Adrenal gland (tissue), 5 donors: ENCODE data around the gene ACKR2.

Experiments used
- POLR2A ChIP-seq, 2 donors: fragments of 450-650 bp; IDR thresholded peaks; one replicate each; pipeline ENCODE4 v1.6.1; 2017; ENCODE audit warnings: antibody characterized with exemption in 2 of 2, mild to moderate bottlenecking in 2 of 2, moderate library complexity in 1 of 2
- TF ChIP-seq, protein P1 (sequence below), 6 experiments: fragments of 450-650 bp in 4 of 6; fragments of 200-600 bp in 2 of 6; sonication (generic) in 1 of 6; IDR thresholded peaks; 1 replicate in 5 of 6; 2 replicates in 1 of 6; pipeline versions ENCODE4 v1.5.1 to v1.8.0; 2016 to 2021; ENCODE audit warnings: antibody characterized with exemption in 6 of 6, mild to moderate bottlenecking in 2 of 6, moderate library complexity in 1 of 6
- donor health status: DM: no; HTN: no; CAD: no.

DNA sequence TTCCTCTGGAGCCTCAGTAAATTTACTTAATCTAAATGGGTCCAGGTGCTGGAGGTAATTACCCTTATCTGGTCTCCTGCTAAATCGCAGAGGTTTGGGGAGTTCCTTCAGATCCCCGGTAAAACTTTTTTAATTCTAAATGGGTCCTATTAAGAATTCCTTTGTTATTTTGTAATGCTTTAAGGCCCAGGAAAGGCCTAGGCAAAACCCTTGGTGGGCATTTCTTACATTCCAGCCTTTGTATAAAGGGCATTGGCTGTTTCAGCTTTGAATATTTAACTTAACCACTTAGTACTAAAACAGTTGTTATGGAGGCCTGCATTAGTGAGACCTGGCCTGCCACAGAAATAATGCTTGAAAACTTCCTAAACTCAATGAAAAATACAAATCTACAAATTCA lies 81.8 kb downstream of the ACKR2 start:
- TF ChIP-seq, protein P1, sequence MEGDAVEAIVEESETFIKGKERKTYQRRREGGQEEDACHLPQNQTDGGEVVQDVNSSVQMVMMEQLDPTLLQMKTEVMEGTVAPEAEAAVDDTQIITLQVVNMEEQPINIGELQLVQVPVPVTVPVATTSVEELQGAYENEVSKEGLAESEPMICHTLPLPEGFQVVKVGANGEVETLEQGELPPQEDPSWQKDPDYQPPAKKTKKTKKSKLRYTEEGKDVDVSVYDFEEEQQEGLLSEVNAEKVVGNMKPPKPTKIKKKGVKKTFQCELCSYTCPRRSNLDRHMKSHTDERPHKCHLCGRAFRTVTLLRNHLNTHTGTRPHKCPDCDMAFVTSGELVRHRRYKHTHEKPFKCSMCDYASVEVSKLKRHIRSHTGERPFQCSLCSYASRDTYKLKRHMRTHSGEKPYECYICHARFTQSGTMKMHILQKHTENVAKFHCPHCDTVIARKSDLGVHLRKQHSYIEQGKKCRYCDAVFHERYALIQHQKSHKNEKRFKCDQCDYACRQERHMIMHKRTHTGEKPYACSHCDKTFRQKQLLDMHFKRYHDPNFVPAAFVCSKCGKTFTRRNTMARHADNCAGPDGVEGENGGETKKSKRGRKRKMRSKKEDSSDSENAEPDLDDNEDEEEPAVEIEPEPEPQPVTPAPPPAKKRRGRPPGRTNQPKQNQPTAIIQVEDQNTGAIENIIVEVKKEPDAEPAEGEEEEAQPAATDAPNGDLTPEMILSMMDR (IDR thresholded peaks at IDR 0.05): no peak
- TF ChIP-seq POLR2A (IDR thresholded peaks at IDR 0.05): no peak
